CD14-positive monocyte (primary cell): ENCODE data around the gene HIBADH. TPM values are rescaled to one million over a fixed set of nuclear protein-coding genes. Genes with fewer than 3 reads are reported as not detected.

Source experiments
- DNase-seq, 3 donors: peaks; one replicate each; pipeline ENCODE4 v3.0.0-alpha.2; 2011 to 2022
- H2AFZ ChIP-seq: 2 replicates; pipeline ENCODE4 v1.6.0; 2012; ENCODE audit warnings: mild to moderate bottlenecking, low read depth, low read length, inconsistent platforms; ENCODE audit not compliant: insufficient read depth, poor library complexity, severe bottlenecking
- H3K27ac ChIP-seq, 2 donors: 1 replicate in 1 of 2; 2 replicates in 1 of 2; pipeline ENCODE4 v1.5.1; 2012 to 2013; ENCODE audit warnings: low read length in 2 of 2, control low read depth in 1 of 2, inconsistent platforms in 1 of 2, low read depth in 1 of 2, mild to moderate bottlenecking in 1 of 2
- H3K27me3 ChIP-seq, 2 donors: one replicate each; pipeline versions ENCODE4 v1.6.0 to v1.6.1; 2011 to 2013; ENCODE audit warnings: low read length in 2 of 2; ENCODE audit not compliant: control insufficient read depth in 2 of 2, insufficient read depth in 2 of 2
- H3K36me3 ChIP-seq, 2 donors: replicated peaks in 1 of 2; 1 replicate in 1 of 2; 2 replicates in 1 of 2; pipeline versions ENCODE4 v1.5.1 to v1.6.1; 2012 to 2013; ENCODE audit warnings: low read length in 2 of 2, control low read depth in 1 of 2, inconsistent platforms in 1 of 2, mild to moderate bottlenecking in 1 of 2; ENCODE audit not compliant: insufficient read depth in 2 of 2, control insufficient read depth in 1 of 2
- H3K4me1 ChIP-seq, 2 donors: 1 replicate in 1 of 2; 2 replicates in 1 of 2; pipeline versions ENCODE4 v1.5.1 to v1.6.1; 2012 to 2013; ENCODE audit warnings: low read length in 2 of 2, control low read depth in 1 of 2, inconsistent platforms in 1 of 2, mild to moderate bottlenecking in 1 of 2, moderate library complexity in 1 of 2; ENCODE audit not compliant: insufficient read depth in 2 of 2, control insufficient read depth in 1 of 2
- H3K4me2 ChIP-seq: replicated peaks from 2 replicates; pipeline ENCODE3; 2012; ENCODE audit warnings: low read length, moderate library complexity, mild to moderate bottlenecking; ENCODE audit not compliant: poor library complexity, severe bottlenecking; ENCODE audit errors: extremely low read depth
- H3K4me3 ChIP-seq, 3 experiments: fragments of 200-600 bp in 1 of 3; sonication (generic) in 1 of 3; replicated peaks in 1 of 3; 1 replicate in 2 of 3; 2 replicates in 1 of 3; pipeline ENCODE4 v1.5.1; 2011 to 2013; ENCODE audit warnings: low read length in 3 of 3, mild to moderate bottlenecking in 3 of 3, control low read depth in 2 of 3, low read depth in 2 of 3, inconsistent platforms in 1 of 3, moderate library complexity in 1 of 3
- H3K79me2 ChIP-seq: 2 replicates; pipeline ENCODE4 v1.6.0; 2012; ENCODE audit warnings: mild to moderate bottlenecking, control low read depth, inconsistent platforms, low read length, moderate library complexity; ENCODE audit not compliant: insufficient read depth
- H3K9ac ChIP-seq: 2 replicates; pipeline ENCODE4 v1.6.0; 2017; ENCODE audit warnings: low read length, mild to moderate bottlenecking; ENCODE audit not compliant: insufficient read depth, poor library complexity, severe bottlenecking
- H3K9me3 ChIP-seq, 2 donors: replicated peaks in 1 of 2; 1 replicate in 1 of 2; 2 replicates in 1 of 2; pipeline versions ENCODE4 v1.5.1 to v1.6.1; 2012 to 2013; ENCODE audit warnings: low read length in 2 of 2, control low read depth in 1 of 2; ENCODE audit not compliant: control insufficient read depth in 1 of 2, insufficient read depth in 1 of 2
- H4K20me1 ChIP-seq: 2 replicates; pipeline ENCODE4 v1.6.0; 2012; ENCODE audit warnings: mild to moderate bottlenecking, low read length, control low read depth, moderate library complexity; ENCODE audit not compliant: insufficient read depth
- H3K27ac Mint-ChIP-seq, 7 donors: one replicate each; pipeline ENCODE4 v1.8.0; 2020; ENCODE audit warnings: mild to moderate bottlenecking in 7 of 7, mixed read lengths in 7 of 7, moderate library complexity in 6 of 7, inconsistent platforms in 2 of 7
- H3K27me3 Mint-ChIP-seq, 3 donors: one replicate each; pipeline ENCODE4 v1.8.0; 2021 to 2022; ENCODE audit warnings: low read depth in 3 of 3, mild to moderate bottlenecking in 3 of 3, mixed read lengths in 3 of 3, moderate library complexity in 3 of 3, inconsistent platforms in 1 of 3
- H3K36me3 Mint-ChIP-seq, 2 donors: one replicate each; pipeline ENCODE4 v1.8.0; 2020; ENCODE audit warnings: mixed read lengths in 2 of 2, inconsistent platforms in 1 of 2, mild to moderate bottlenecking in 1 of 2
- H3K4me1 Mint-ChIP-seq: one replicate; pipeline ENCODE4 v1.8.0; 2020; ENCODE audit warnings: mild to moderate bottlenecking, mixed read lengths
- H3K4me3 Mint-ChIP-seq, 2 donors: one replicate each; pipeline ENCODE4 v1.8.0; 2020; ENCODE audit warnings: mild to moderate bottlenecking in 2 of 2, mixed read lengths in 2 of 2, moderate library complexity in 1 of 2
- H3K9me3 Mint-ChIP-seq, 7 donors: one replicate each; pipeline ENCODE4 v1.8.0; 2020 to 2022; ENCODE audit warnings: mixed read lengths in 7 of 7, mild to moderate bottlenecking in 6 of 7, moderate library complexity in 6 of 7, inconsistent platforms in 2 of 7
- CTCF ChIP-seq: fragments of 200-600 bp; IDR thresholded peaks from one replicate; pipeline ENCODE4 v1.8.0; 2022; ENCODE audit warnings: antibody characterized with exemption, mild to moderate bottlenecking
- WGBS: methylation state at CpG from one replicate; pipeline ENCODE4 v1.1.5; 2013; ENCODE audit warnings: missing lambda C conversion rate; ENCODE audit not compliant: insufficient coverage; 5-methylcytosine and 5-hydroxymethylcytosine counted together
- intact Hi-C, 2 donors: fragments of 100-400 bp; cut with micrococcal nuclease; formaldehyde crosslinking; loops; one replicate each; pipeline versions ENCODE4 v1.15.0 to v1.15.1; 2023
- polyA plus RNA-seq, 3 donors: library from polyadenylated mRNA; depleted of rRNA in 1 of 3; unstranded in 2 of 3; stranded (reverse) in 1 of 3; fragments of 300-500 nt in 2 of 3; fragments of >200 nt in 1 of 3; fragmentation: Illumina TruSeq in 2 of 3; gene quantifications; 1 replicate in 2 of 3; 2 replicates in 1 of 3; pipeline ENCODE4 v1.2.3, GENCODE V29; 2012 to 2021

Gene HIBADH
- polyA plus RNA-seq, 3 donors = 8.9 to 29.1 (median 26.5) TPM

GRCh38 chr7:27478556-27478955 is 184.1 kb downstream of the HIBADH start:
- intact Hi-C loops = no loop called here
- DNase-seq = no peak
- Histone ChIP-seq H3K4me3 (no peak overlapping the region), H4K20me1 (no peaks in the 10 kb centered on the region), H3K27ac (no peak overlapping the region), H3K27me3 (peaks cover 2 to 5% of the 10 kb centered on the region in 2 donors), H3K4me2 (no peak overlapping the region), H2AFZ (no peak overlapping the region), H3K36me3 (no peaks in the 10 kb centered on the region), H3K9me3 (no peaks in the 10 kb centered on the region), H3K4me1 (no peaks in the 10 kb centered on the region), H3K79me2 (no peaks in the 10 kb centered on the region), H3K9ac (no peak overlapping the region)
- Mint-ChIP-seq H3K36me3 (no peaks in the 10 kb centered on the region), H3K4me3 (no peak overlapping the region), H3K27ac (no peak overlapping the region), H3K9me3 (peaks cover 0 to 5% (median 3%) of the 10 kb centered on the region in 7 donors), H3K4me1 (no peaks in the 10 kb centered on the region), H3K27me3 (peaks cover 11 to 28% (median 13%) of the 10 kb centered on the region in 3 donors)
- no peak for TF ChIP-seq CTCF

- Histone ChIP-seq H2AFZ (no peak overlapping the region), H3K27me3 (peaks cover 0 to 5% of the 10 kb centered on the region in 2 donors), H3K27ac (no peak overlapping the region), H3K36me3 (no peaks in the 10 kb centered on the region), H3K79me2 (no peaks in the 10 kb centered on the region), H3K4me2 (no peak overlapping the region), H3K4me1 (no peaks in the 10 kb centered on the region), H3K9ac (no peak overlapping the region), H3K4me3 (no peak overlapping the region), H4K20me1 (no peaks in the 10 kb centered on the region), H3K9me3 (no peaks in the 10 kb centered on the region)
- H3K9me3 Mint-ChIP-seq = peaks cover 0 to 5% (median 3%) of the 10 kb centered on the region in 7 donors
- peaks cover 10 to 28% (median 12%) of the 10 kb centered on the region in 3 donors for H3K27me3 Mint-ChIP-seq
- H3K36me3 Mint-ChIP-seq = no peaks in the 10 kb centered on the region
- TF ChIP-seq CTCF = no peak
- no peak for DNase-seq
- no peaks in the 10 kb centered on the region for H3K4me1 Mint-ChIP-seq
- 100% methylated on average over 1 of the region's 1 CpG for WGBS
- H3K27ac Mint-ChIP-seq = no peak overlapping the region
- H3K4me3 Mint-ChIP-seq = no peak overlapping the region
- intact Hi-C loops = no loop called here
These were observed 184.6 kb downstream of the HIBADH start for GRCh38 chr7:27478084-27478483.
